Left ventricle myocardium inferior (tissue), 1 donor: Measurements from ENCODE around the gene LAG3. TPM values are rescaled to one million over a fixed set of nuclear protein-coding genes. Genes with fewer than 3 reads are reported as not detected.

Source experiments
- DNase-seq: peaks from one replicate; pipeline ENCODE4 v3.0.0-alpha.2; 2020
- H3K27ac ChIP-seq: fragments of 200-600 bp; replicated peaks from 2 replicates; pipeline ENCODE4 v1.8.0; 2021
- H3K27me3 ChIP-seq: fragments of 200-600 bp; 2 replicates; pipeline ENCODE4 v1.8.0; 2021; ENCODE audit warnings: low read depth
- H3K36me3 ChIP-seq: fragments of 200-600 bp; 2 replicates; pipeline ENCODE4 v1.8.0; 2021
- H3K4me1 ChIP-seq: fragments of 200-600 bp; 2 replicates; pipeline ENCODE4 v1.8.0; 2021
- H3K4me3 ChIP-seq: fragments of 200-600 bp; 2 replicates; pipeline ENCODE4 v1.8.0; 2021; ENCODE audit warnings: mild to moderate bottlenecking, moderate library complexity
- H3K9me3 ChIP-seq: fragments of 200-600 bp; replicated peaks from 2 replicates; pipeline ENCODE4 v1.8.0; 2021
- intact Hi-C: fragments of 100-400 bp; cut with micrococcal nuclease; formaldehyde crosslinking; loops from one replicate; pipeline ENCODE4 v1.11.0; 2022
- total RNA-seq: library from RNA; stranded (reverse); fragmentation: NEBNext Ultra II Directional; extraction: Animal tissue kit (Norgen Biotek cat#: 25700); gene quantifications from one replicate; pipeline ENCODE4 v1.2.1, GENCODE V29; 2021
- TF ChIP-seq, protein P1 (sequence below): fragments of 200-600 bp; IDR thresholded peaks from 2 replicates; pipeline ENCODE4 v1.8.0; 2021; ENCODE audit warnings: antibody characterized with exemption, mild to moderate bottlenecking, borderline replicate concordance
- donor health status: DM: no; HTN: yes; CAD: no; lungs with severe emphysema.

LAG3 gene
- total RNA-seq, 1 donor from 2014 or later, result not detected

DNA sequence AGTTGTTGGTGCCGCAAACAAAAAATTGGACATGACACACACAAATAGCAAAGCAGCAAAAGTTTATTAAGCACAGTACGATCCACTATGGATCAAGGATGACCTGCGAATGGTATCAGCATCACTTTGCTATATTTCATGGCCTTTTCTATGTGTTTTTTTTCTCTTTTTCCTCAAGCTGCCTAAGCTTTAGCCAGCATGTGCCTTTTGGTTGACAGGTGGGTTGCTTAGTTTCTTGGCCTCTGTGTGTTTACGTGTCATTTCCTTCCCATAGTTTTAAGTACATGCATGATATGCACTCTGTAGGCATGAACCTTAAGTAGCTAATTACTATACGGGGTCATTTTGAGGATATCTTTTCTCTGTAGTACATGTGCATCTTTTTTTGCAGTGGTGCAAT lies 26.8 kb downstream of the LAG3 start:
- no peaks in the 10 kb centered on the region for H3K4me1 ChIP-seq
- DNase-seq, result no peak
- no peak overlapping the region for H3K27ac ChIP-seq
- H3K27me3 ChIP-seq, result peaks cover 6% of the 10 kb centered on the region
- TF ChIP-seq, protein P1, sequence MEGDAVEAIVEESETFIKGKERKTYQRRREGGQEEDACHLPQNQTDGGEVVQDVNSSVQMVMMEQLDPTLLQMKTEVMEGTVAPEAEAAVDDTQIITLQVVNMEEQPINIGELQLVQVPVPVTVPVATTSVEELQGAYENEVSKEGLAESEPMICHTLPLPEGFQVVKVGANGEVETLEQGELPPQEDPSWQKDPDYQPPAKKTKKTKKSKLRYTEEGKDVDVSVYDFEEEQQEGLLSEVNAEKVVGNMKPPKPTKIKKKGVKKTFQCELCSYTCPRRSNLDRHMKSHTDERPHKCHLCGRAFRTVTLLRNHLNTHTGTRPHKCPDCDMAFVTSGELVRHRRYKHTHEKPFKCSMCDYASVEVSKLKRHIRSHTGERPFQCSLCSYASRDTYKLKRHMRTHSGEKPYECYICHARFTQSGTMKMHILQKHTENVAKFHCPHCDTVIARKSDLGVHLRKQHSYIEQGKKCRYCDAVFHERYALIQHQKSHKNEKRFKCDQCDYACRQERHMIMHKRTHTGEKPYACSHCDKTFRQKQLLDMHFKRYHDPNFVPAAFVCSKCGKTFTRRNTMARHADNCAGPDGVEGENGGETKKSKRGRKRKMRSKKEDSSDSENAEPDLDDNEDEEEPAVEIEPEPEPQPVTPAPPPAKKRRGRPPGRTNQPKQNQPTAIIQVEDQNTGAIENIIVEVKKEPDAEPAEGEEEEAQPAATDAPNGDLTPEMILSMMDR, result no peak
- H3K36me3 ChIP-seq, result no peaks in the 10 kb centered on the region
- H3K4me3 ChIP-seq, result no peak overlapping the region
- intact Hi-C loops, result no loop called here
- H3K9me3 ChIP-seq, result no peaks in the 10 kb centered on the region

DNA sequence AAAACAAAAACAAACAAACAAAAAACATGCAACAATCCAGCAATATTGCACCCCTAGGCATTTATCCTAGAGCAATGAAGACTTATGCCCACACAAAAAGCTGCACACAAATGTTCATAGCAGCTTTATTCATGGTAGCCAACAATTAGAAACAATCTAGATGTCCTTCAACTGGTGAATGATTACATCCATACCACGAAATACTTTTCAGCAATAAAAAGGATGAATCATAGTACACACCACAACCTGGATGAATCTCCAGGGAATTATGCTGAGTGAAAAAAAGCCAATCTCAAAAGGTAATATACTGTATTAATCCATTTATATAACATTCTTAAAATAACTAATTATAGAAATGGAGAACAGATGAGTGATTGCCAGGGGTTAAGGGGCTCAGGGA lies 34.9 kb downstream of the LAG3 start:
- H3K27ac ChIP-seq, result no peak overlapping the region
- H3K27me3 ChIP-seq, result peaks cover 4% of the 10 kb centered on the region
- intact Hi-C loops, result no loop called here
- no peaks in the 10 kb centered on the region for H3K4me1 ChIP-seq
- TF ChIP-seq, protein P1, result no peak
- no peaks in the 10 kb centered on the region for H3K36me3 ChIP-seq
- DNase-seq, result no peak
- no peak overlapping the region for H3K4me3 ChIP-seq
- no peaks in the 10 kb centered on the region for H3K9me3 ChIP-seq

DNA sequence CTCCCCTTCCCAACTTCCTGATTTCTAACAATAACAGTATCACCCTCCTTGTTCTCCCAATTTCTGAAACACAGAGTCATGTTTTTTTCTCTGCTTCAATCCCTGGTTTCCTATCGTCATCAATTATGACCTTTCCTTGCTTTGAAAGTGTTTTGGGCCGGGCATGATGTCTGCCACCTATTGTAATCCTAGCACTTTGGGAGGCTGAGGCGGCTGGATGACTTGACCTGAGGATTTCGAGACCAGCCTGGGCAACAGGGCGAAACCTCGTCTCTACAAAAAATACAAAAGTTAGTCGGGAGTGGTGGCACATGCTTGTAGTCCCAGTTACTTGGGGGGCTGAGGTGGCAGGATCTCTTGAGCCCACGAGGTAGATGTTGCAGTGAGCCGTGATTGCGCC lies 36.7 kb downstream of the LAG3 start:
- DNase-seq, result no peak
- Histone ChIP-seq H3K27me3 (peaks cover 10% of the 10 kb centered on the region), H3K4me1 (no peaks in the 10 kb centered on the region), H3K36me3 (no peaks in the 10 kb centered on the region), H3K27ac (no peak overlapping the region), H3K9me3 (no peaks in the 10 kb centered on the region), H3K4me3 (no peak overlapping the region)
- intact Hi-C loops, result no loop called here
- TF ChIP-seq, protein P1, result no peak

DNA sequence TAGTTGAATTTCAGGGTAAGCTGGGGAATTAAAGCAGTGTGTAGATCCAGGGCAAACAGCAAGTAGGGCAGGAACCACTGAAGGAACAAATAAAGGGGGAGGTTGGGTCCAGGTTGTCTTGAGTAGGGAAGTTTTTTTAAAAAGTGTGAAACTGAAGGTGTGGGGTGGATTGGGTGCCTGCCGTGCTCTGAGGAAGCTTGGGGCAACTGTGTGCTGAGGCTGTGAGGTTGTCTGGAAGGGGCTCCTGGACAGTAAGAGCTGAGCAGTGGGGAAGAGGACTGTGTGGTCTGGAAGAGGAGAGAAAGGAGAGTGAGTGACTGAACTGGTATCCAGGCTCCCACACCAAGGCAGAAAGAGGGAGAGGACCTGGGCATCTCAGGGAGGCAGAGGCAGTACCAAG lies 38.4 kb downstream of the LAG3 start:
- no peak for DNase-seq
- H3K9me3 ChIP-seq, result no peaks in the 10 kb centered on the region
- no peak overlapping the region for H3K27ac ChIP-seq
- intact Hi-C loops, result no loop called here
- H3K36me3 ChIP-seq, result no peaks in the 10 kb centered on the region
- no peaks in the 10 kb centered on the region for H3K4me1 ChIP-seq
- H3K4me3 ChIP-seq, result no peak overlapping the region
- H3K27me3 ChIP-seq, result peaks cover 17% of the 10 kb centered on the region
- TF ChIP-seq, protein P1, result no peak

DNA sequence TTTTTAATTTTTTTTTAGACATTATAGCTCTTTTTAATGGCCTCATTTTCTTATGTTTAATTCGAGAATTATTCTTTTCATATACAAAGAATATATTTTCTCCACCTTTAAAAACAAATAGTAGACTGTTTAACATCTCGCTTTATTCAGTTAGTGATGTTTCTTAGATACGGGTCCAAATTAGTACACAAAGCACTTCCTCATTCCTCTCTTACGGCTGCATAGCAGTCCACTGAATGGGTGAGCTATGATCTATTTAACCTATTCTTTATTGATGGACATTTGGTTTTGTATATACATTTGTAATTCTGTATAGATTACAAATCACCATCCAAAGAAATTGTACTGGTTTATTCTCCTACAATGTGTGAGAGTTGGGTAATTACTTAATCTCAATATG lies 41.0 kb downstream of the LAG3 start:
- no peak for DNase-seq
- Histone ChIP-seq H3K4me1 (no peaks in the 10 kb centered on the region), H3K36me3 (no peaks in the 10 kb centered on the region), H3K27ac (no peak overlapping the region), H3K4me3 (no peak overlapping the region), H3K9me3 (no peaks in the 10 kb centered on the region), H3K27me3 (peaks cover 17% of the 10 kb centered on the region)
- intact Hi-C loops, result no loop called here
- TF ChIP-seq, protein P1, result no peak

DNA sequence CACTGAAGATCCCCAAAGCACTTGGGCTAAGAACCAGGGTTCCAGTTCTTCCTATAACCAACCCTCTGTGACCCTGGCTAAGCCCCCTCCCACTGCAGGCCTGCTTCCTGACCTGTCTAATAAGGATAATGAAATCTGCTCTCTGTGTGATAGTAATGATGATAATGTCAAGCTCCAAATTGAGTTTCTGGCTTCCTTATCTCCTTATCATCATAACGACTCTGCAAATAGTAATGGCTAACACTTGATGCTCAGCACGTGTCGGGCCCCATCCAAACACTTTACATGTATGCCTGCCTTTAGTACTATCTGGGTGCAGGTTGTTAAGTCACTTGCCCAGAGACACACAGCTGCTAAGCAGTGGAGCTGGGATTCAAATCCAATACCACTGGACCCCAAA lies 44.3 kb downstream of the LAG3 start:
- Histone ChIP-seq H3K27me3 (peaks cover 24% of the 10 kb centered on the region), H3K36me3 (no peaks in the 10 kb centered on the region), H3K9me3 (no peaks in the 10 kb centered on the region), H3K4me1 (peaks cover 7% of the 10 kb centered on the region), H3K27ac (no peak overlapping the region), H3K4me3 (no peak overlapping the region)
- no peak for DNase-seq
- intact Hi-C loops, result no loop called here
- TF ChIP-seq, protein P1, result no peak
